ENCODE measurements around the gene SCNN1A. TPM values are rescaled to one million over a fixed set of nuclear protein-coding genes. Genes with fewer than 3 reads are reported as not detected.

The SCNN1A gene
- total RNA-seq, 4 donors from 2014 or later = 1.9 to 29.0 (median 15.7) TPM

- no peak for TF ChIP-seq CTCF (IDR thresholded peaks at IDR 0.05)
- DNase-seq (ENCODE audit: low spot score) = no peak
- no peak for ATAC-seq (ENCODE audit: low FRiP score)
Observed at GRCh38 chr12:6362403-6362802, 13.0 kb downstream of the SCNN1A start.

- no peak for DNase-seq (ENCODE audit: low spot score)
- TF ChIP-seq CTCF (IDR thresholded peaks at IDR 0.05) = no peak
Observed at GRCh38 chr12:6361834-6362233, 13.5 kb downstream of the SCNN1A start.

GRCh38 chr12:6360578-6361490 lies 14.5 kb downstream of the SCNN1A start:
- ATAC-seq (ENCODE audit: low FRiP score) (no peak), DNase-seq (ENCODE audit: low spot score) (no peak)
- no peak for TF ChIP-seq CTCF (IDR thresholded peaks at IDR 0.05)

More at GRCh38 chr12:6361834-6362233, 13.5 kb downstream of the SCNN1A start:
- ATAC-seq (ENCODE audit: low FRiP score) = peak; percentile 86

GRCh38 chr12:6360080-6360571 lies 15.2 kb downstream of the SCNN1A start:
- TF ChIP-seq CTCF (IDR thresholded peaks at IDR 0.05) = no peak
- DNase-seq (ENCODE audit: low spot score) (no peak), ATAC-seq (ENCODE audit: low FRiP score) (no peak)

GRCh38 chr12:6358881-6359280 lies 16.5 kb downstream of the SCNN1A start:
- ATAC-seq (ENCODE audit: low FRiP score) (no peak), DNase-seq (ENCODE audit: low spot score) (no peak)
- no peak for TF ChIP-seq CTCF (IDR thresholded peaks at IDR 0.05)

GRCh38 chr12:6356374-6356820 lies 19.0 kb downstream of the SCNN1A start:
- DNase-seq (ENCODE audit: low spot score) (no peak), ATAC-seq (ENCODE audit: low FRiP score) (no peak)
- TF ChIP-seq CTCF (IDR thresholded peaks at IDR 0.05) = no peak
